CD4-positive, alpha-beta T cell treated with Interleukin-4 for 1 hour (primary cell): ENCODE data around the gene COL13A1.
A peak's percentile ranks its signal among the peaks of the same experiment; 100 is the strongest.

Experiments
- DNase-seq, 2 donors: peaks; one replicate each; pipeline ENCODE4 v3.0.0-alpha.2; 2020 to 2022

Gene COL13A1

GRCh38 chr10:69913606-69914382 is 112.1 kb downstream of the COL13A1 start:
- DNase-seq, result no peak

- DNase-seq, result peak; percentile 30
These were observed 112.9 kb downstream of the COL13A1 start for GRCh38 chr10:69914398-69915214.

- DNase-seq, result no peak
These were observed 113.5 kb downstream of the COL13A1 start for GRCh38 chr10:69915215-69915560.

GRCh38 chr10:69916118-69916517 is 114.4 kb downstream of the COL13A1 start:
- DNase-seq, result no peak

GRCh38 chr10:69918036-69918435 is 116.3 kb downstream of the COL13A1 start:
- no peak for DNase-seq

- DNase-seq, result no peak
These were observed 117.5 kb downstream of the COL13A1 start for GRCh38 chr10:69919250-69919649.

- DNase-seq, result no peak
These were observed 123.4 kb downstream of the COL13A1 start for GRCh38 chr10:69925111-69925510.

GRCh38 chr10:69928339-69928738 is 126.6 kb downstream of the COL13A1 start:
- no peak for DNase-seq

- no peak for DNase-seq
These were observed 127.9 kb downstream of the COL13A1 start for GRCh38 chr10:69929575-69929974.

GRCh38 chr10:69934768-69935167 is 133.1 kb downstream of the COL13A1 start:
- no peak for DNase-seq

- no peak for DNase-seq
These were observed 134.4 kb downstream of the COL13A1 start for GRCh38 chr10:69936091-69936490.

- DNase-seq, result no peak
These were observed 136.9 kb downstream of the COL13A1 start for GRCh38 chr10:69938541-69938991.

- DNase-seq, result no peak
These were observed 137.4 kb downstream of the COL13A1 start for GRCh38 chr10:69939061-69939460.

- DNase-seq, result no peak
These were observed 137.8 kb downstream of the COL13A1 start for GRCh38 chr10:69939481-69939880.

GRCh38 chr10:69941730-69942129 is 140.0 kb downstream of the COL13A1 start:
- no peak for DNase-seq

GRCh38 chr10:69943292-69943820 is 141.7 kb downstream of the COL13A1 start:
- no peak for DNase-seq

GRCh38 chr10:69944761-69945160 is 143.1 kb downstream of the COL13A1 start:
- no peak for DNase-seq

- no peak for DNase-seq
These were observed 146.6 kb downstream of the COL13A1 start for GRCh38 chr10:69948261-69948660.

GRCh38 chr10:69949770-69950169 is 148.1 kb downstream of the COL13A1 start:
- DNase-seq, result no peak

- DNase-seq, result no peak
These were observed 150.0 kb downstream of the COL13A1 start for GRCh38 chr10:69951658-69952057.

- no peak for DNase-seq
These were observed 150.5 kb downstream of the COL13A1 start for GRCh38 chr10:69952069-69952800.

GRCh38 chr10:69952821-69953221 is 151.1 kb downstream of the COL13A1 start:
- no peak for DNase-seq

GRCh38 chr10:69953851-69954250 is 152.1 kb downstream of the COL13A1 start:
- DNase-seq, result peak in 1 of 2 donors; percentile 25
